Measurements from ENCODE around the gene BTN3A1. TPM values are rescaled to one million over a fixed set of nuclear protein-coding genes. Genes with fewer than 3 reads are reported as not detected.

Gene BTN3A1
- total and polyA plus RNA-seq, 2 of the 13 experiments (the other 11 are each of a cell fraction or from before 2014, with no cell fraction given), result 13.3 to 14.0 TPM

DNA sequence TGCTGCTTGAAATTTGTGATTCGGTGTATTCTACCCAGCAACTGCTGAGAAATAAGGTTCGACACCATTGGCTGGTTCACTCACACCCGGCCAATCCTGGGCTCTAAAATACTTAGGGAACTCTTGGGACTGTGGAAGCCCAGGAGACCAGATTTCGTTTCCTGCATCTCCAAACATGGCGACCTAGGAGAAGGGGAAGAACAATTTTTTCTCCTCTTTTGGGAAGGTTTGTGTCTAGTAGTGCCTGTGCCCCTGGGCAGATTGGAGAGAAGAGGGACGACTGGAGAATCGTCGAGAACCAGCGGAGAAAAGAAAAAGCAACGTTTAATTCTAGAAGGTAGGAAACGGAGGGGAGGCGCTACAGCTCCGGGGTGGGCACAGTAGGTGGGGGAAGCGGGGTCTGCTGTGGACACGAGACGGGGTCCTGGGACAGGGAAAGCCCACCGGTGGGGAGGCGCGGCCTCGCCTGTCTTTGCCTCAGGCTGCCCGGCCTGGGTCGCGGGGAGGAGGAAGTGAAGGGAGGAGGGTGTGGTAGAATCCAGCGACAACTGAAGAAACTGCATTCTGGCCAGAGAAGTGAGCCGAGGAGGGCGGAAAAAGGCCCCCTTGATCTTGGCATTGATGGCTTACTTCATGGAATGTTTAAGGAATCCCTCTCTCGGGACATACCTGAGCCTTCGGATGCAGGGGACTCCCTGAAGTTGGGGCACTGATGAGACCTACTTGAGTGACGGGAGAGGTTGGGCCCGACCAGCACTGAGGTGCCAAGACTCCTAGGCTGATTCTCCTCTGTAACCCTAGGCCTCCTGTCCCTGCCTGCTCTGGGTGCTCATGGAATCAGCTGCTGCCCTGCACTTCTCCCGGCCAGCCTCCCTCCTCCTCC lies 56.0 kb downstream of the BTN3A1 start, which contains the start of gene BTN2A1 (continued):
- TF ChIP-seq ZFAT (CRISPR knock-in tag; conservative IDR thresholded peaks at IDR 0.05) (no peak), GABPB1 (CRISPR knock-in tag; IDR thresholded peaks at IDR 0.05) (peak; percentile 29; the same call in 1 of the 2 replicates), KLF9 (CRISPR knock-in tag; IDR thresholded peaks at IDR 0.05; ENCODE audit: low read depth) (no peak), ZNF326 (CRISPR knock-in tag; IDR thresholded peaks at IDR 0.05; ENCODE audit: borderline replicate concordance) (no peak), ZNF749 (CRISPR knock-in tag; IDR thresholded peaks at IDR 0.05; ENCODE audit: borderline replicate concordance) (no peak), RFXAP (CRISPR knock-in tag; IDR thresholded peaks at IDR 0.05; ENCODE audit: borderline replicate concordance) (peak; percentile 100), AHDC1 (CRISPR knock-in tag; IDR thresholded peaks at IDR 0.05; ENCODE audit: borderline replicate concordance) (no peak; the same call in 1 of the 2 replicates), CREBL2 (CRISPR knock-in tag; IDR thresholded peaks at IDR 0.05; ENCODE audit: borderline replicate concordance) (no peak)
- TF ChIP-seq, protein P1, sequence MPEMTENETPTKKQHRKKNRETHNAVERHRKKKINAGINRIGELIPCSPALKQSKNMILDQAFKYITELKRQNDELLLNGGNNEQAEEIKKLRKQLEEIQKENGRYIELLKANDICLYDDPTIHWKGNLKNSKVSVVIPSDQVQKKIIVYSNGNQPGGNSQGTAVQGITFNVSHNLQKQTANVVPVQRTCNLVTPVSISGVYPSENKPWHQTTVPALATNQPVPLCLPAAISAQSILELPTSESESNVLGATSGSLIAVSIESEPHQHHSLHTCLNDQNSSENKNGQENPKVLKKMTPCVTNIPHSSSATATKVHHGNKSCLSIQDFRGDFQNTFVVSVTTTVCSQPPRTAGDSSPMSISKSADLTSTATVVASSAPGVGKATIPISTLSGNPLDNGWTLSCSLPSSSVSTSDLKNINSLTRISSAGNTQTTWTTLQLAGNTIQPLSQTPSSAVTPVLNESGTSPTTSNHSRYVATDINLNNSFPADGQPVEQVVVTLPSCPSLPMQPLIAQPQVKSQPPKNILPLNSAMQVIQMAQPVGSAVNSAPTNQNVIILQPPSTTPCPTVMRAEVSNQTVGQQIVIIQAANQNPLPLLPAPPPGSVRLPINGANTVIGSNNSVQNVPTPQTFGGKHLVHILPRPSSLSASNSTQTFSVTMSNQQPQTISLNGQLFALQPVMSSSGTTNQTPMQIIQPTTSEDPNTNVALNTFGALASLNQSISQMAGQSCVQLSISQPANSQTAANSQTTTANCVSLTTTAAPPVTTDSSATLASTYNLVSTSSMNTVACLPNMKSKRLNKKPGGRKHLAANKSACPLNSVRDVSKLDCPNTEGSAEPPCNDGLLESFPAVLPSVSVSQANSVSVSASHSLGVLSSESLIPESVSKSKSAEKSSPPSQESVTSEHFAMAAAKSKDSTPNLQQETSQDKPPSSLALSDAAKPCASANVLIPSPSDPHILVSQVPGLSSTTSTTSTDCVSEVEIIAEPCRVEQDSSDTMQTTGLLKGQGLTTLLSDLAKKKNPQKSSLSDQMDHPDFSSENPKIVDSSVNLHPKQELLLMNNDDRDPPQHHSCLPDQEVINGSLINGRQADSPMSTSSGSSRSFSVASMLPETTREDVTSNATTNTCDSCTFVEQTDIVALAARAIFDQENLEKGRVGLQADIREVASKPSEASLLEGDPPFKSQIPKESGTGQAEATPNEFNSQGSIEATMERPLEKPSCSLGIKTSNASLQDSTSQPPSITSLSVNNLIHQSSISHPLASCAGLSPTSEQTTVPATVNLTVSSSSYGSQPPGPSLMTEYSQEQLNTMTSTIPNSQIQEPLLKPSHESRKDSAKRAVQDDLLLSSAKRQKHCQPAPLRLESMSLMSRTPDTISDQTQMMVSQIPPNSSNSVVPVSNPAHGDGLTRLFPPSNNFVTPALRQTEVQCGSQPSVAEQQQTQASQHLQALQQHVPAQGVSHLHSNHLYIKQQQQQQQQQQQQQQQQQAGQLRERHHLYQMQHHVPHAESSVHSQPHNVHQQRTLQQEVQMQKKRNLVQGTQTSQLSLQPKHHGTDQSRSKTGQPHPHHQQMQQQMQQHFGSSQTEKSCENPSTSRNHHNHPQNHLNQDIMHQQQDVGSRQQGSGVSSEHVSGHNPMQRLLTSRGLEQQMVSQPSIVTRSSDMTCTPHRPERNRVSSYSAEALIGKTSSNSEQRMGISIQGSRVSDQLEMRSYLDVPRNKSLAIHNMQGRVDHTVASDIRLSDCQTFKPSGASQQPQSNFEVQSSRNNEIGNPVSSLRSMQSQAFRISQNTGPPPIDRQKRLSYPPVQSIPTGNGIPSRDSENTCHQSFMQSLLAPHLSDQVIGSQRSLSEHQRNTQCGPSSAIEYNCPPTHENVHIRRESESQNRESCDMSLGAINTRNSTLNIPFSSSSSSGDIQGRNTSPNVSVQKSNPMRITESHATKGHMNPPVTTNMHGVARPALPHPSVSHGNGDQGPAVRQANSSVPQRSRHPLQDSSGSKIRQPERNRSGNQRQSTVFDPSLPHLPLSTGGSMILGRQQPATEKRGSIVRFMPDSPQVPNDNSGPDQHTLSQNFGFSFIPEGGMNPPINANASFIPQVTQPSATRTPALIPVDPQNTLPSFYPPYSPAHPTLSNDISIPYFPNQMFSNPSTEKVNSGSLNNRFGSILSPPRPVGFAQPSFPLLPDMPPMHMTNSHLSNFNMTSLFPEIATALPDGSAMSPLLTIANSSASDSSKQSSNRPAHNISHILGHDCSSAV (CRISPR knock-in tag; IDR thresholded peaks at IDR 0.05; ENCODE audit: borderline replicate concordance), result no peak
- TF ChIP-seq, protein P2, sequence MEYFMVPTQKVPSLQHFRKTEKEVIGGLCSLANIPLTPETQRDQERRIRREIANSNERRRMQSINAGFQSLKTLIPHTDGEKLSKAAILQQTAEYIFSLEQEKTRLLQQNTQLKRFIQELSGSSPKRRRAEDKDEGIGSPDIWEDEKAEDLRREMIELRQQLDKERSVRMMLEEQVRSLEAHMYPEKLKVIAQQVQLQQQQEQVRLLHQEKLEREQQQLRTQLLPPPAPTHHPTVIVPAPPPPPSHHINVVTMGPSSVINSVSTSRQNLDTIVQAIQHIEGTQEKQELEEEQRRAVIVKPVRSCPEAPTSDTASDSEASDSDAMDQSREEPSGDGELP (IDR thresholded peaks at IDR 0.05; ENCODE audit: borderline replicate concordance, low read depth), result peak; percentile 17; the same call in 1 of the 2 replicates
